HepG2 (cell line): ENCODE results near the gene INPP5K. TPM values are rescaled to one million over a fixed set of nuclear protein-coding genes. Genes with fewer than 3 reads are reported as not detected.

Experiments
- CBX2 ChIP-seq, 2 experiments: fragments of 200-600 bp in 1 of 2; sonication (generic); formaldehyde crosslinking in 1 of 2; IDR thresholded peaks; 2 replicates each; pipeline versions ENCODE4 v1.7.0 to v1.8.1; 2018 to 2022; ENCODE audit warnings: low read depth in 2 of 2, low read length in 1 of 2, mild to moderate bottlenecking in 1 of 2, missing genetic modification reagents in 1 of 2
- KDM6A ChIP-seq: IDR thresholded peaks from 2 replicates; pipeline ENCODE4 v1.6.1; 2016; ENCODE audit warnings: low read depth
- MAFK ChIP-seq, 2 experiments: IDR thresholded peaks in 1 of 2; conservative IDR thresholded peaks in 1 of 2; 2 replicates each; pipeline ENCODE4 v1.6.1; 2011; ENCODE audit warnings: improper control_type of control experiment in 2 of 2, low read length in 2 of 2
- MXI1 ChIP-seq: IDR thresholded peaks from 3 replicates; pipeline ENCODE4 v1.6.1; 2012; ENCODE audit warnings: low read depth, low read length, inconsistent platforms, borderline replicate concordance
- SALL2 ChIP-seq: sonication (generic); formaldehyde crosslinking; IDR thresholded peaks from 2 replicates; pipeline ENCODE4 v1.8.1; 2023; ENCODE audit warnings: mild to moderate bottlenecking, missing genetic modification reagents, inconsistent platforms
- SATB2 ChIP-seq: sonication (generic); formaldehyde crosslinking; IDR thresholded peaks from 2 replicates; pipeline ENCODE4 v1.5.0; 2020; ENCODE audit warnings: missing genetic modification reagents
- SIN3A ChIP-seq: IDR thresholded peaks from 2 replicates; pipeline ENCODE4 v1.6.1; 2011; ENCODE audit warnings: low read depth, mild to moderate bottlenecking, control low read depth, low read length, borderline replicate concordance
- ZBTB7B ChIP-seq: sonication (generic); formaldehyde crosslinking; IDR thresholded peaks from 2 replicates; pipeline ENCODE4 v1.4.0; 2020; ENCODE audit warnings: missing genetic modification reagents
- ZNF569 ChIP-seq: sonication (generic); formaldehyde crosslinking; IDR thresholded peaks from 2 replicates; pipeline ENCODE4 v1.5.0; 2020; ENCODE audit warnings: mild to moderate bottlenecking, missing genetic modification reagents, moderate library complexity, borderline replicate concordance
- ZNF619 ChIP-seq: sonication (generic); formaldehyde crosslinking; IDR thresholded peaks from 2 replicates; pipeline ENCODE4 v1.4.0; 2020; ENCODE audit warnings: mild to moderate bottlenecking, missing genetic modification reagents
- polyA plus RNA-seq, 8 experiments: library from polyadenylated mRNA; depleted of rRNA in 3 of 8; stranded (reverse) in 7 of 8; unstranded in 1 of 8; fragments of >200 nt; fragmentation: Illumina TruSeq in 4 of 8; extraction: Trizol in 4 of 8; gene quantifications; 2 replicates each; pipeline versions ENCODE4 v1.2.1 to v1.2.3, GENCODE V29; 2011 to 2016; ENCODE audit warnings: low read depth in 4 of 8, missing spikeins in 1 of 8, mixed read lengths in 1 of 8; ENCODE audit not compliant: insufficient read depth in 1 of 8
- total RNA-seq, 5 experiments: library from RNA; depleted of rRNA; stranded (reverse); fragments of >200 nt; fragmentation: Illumina TruSeq; extraction: Trizol; gene quantifications; 2 replicates each; pipeline ENCODE4 v1.2.3, GENCODE V29; 2016; ENCODE audit warnings: low read depth in 1 of 5
- TF ChIP-seq, protein P1 (sequence below): sonication (generic); formaldehyde crosslinking; conservative IDR thresholded peaks from 2 replicates; pipeline ENCODE4 v1.8.1; 2023; ENCODE audit warnings: missing genetic modification reagents
- TF ChIP-seq, protein P2 (sequence below): sonication (generic); formaldehyde crosslinking; IDR thresholded peaks from 2 replicates; pipeline ENCODE4 v1.4.0; 2020; ENCODE audit warnings: missing genetic modification reagents
- TF ChIP-seq, protein P3 (sequence below): IDR thresholded peaks from 2 replicates; pipeline ENCODE4 v1.6.1; 2016; ENCODE audit warnings: missing compliant biosample characterization, missing genetic modification reagents, borderline replicate concordance
- TF ChIP-seq, protein P4 (sequence below): sonication (generic); formaldehyde crosslinking; IDR thresholded peaks from 2 replicates; pipeline ENCODE4 v1.5.0; 2020; ENCODE audit warnings: mild to moderate bottlenecking, missing genetic modification reagents
- TF ChIP-seq, protein P5 (sequence below): sonication (generic); formaldehyde crosslinking; IDR thresholded peaks from 2 replicates; pipeline ENCODE4 v1.4.0; 2020; ENCODE audit warnings: mild to moderate bottlenecking, missing genetic modification reagents
- TF ChIP-seq, protein P6 (sequence below): sonication (generic); formaldehyde crosslinking; IDR thresholded peaks from 2 replicates; pipeline ENCODE4 v1.8.0; 2023; ENCODE audit warnings: mild to moderate bottlenecking, missing genetic modification reagents
- TF ChIP-seq, protein P7 (sequence below): sonication (generic); formaldehyde crosslinking; IDR thresholded peaks from 2 replicates; pipeline ENCODE4 v1.9.0; 2021; ENCODE audit warnings: missing genetic modification reagents, borderline replicate concordance

The INPP5K gene
- total and polyA plus RNA-seq, 2 of the 13 experiments (the other 11 are each of a cell fraction or from before 2014, with no cell fraction given), result 4.8 to 9.6 TPM

DNA sequence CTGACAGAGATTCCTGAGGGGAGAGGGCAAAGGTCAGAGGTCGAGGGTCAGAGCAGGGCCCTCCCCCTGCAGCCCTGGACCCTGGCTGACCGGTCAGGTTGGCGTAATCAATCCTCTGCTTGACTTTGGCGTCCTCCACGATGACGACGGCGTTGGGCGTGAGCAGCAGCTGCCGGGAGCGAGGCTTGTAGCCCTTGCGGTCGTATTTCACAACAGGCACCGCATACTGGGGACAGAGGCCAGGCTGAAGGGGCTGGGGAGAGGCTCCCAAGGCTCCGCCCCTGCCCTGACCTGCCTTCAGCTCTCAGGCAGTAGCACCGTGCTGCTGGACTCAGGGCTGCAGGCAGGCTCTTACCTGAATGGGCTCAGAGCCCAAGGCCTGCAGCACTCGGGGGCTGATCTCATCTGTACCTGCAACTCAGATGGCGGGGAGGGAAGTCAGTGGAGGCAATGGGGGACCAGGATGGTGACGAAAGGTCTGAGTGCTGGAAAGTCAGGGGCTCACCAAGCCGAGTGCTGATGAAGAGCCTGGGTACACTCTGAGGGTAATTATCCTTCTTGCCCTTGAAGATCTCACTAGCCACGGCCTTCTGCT, 48.4 kb downstream of the INPP5K start (continued):
- TF ChIP-seq, protein P1, sequence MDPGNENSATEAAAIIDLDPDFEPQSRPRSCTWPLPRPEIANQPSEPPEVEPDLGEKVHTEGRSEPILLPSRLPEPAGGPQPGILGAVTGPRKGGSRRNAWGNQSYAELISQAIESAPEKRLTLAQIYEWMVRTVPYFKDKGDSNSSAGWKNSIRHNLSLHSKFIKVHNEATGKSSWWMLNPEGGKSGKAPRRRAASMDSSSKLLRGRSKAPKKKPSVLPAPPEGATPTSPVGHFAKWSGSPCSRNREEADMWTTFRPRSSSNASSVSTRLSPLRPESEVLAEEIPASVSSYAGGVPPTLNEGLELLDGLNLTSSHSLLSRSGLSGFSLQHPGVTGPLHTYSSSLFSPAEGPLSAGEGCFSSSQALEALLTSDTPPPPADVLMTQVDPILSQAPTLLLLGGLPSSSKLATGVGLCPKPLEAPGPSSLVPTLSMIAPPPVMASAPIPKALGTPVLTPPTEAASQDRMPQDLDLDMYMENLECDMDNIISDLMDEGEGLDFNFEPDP (CRISPR knock-in tag), result no peak
- TF ChIP-seq SIN3A, result peak; percentile 27; the same call in 1 of the 2 replicates
- TF ChIP-seq, protein P2, sequence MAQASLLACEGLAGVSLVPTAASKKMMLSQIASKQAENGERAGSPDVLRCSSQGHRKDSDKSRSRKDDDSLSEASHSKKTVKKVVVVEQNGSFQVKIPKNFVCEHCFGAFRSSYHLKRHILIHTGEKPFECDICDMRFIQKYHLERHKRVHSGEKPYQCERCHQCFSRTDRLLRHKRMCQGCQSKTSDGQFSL (CRISPR knock-in tag), result no peak
- peak; percentile 61; the same call in 1 of the 2 replicates for TF ChIP-seq ZBTB7B (CRISPR knock-in tag)
- TF ChIP-seq, protein P3, sequence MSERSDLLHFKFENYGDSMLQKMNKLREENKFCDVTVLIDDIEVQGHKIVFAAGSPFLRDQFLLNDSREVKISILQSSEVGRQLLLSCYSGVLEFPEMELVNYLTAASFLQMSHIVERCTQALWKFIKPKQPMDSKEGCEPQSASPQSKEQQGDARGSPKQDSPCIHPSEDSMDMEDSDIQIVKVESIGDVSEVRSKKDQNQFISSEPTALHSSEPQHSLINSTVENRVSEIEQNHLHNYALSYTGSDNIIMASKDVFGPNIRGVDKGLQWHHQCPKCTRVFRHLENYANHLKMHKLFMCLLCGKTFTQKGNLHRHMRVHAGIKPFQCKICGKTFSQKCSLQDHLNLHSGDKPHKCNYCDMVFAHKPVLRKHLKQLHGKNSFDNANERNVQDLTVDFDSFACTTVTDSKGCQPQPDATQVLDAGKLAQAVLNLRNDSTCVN, result no peak
- TF ChIP-seq, protein P4, sequence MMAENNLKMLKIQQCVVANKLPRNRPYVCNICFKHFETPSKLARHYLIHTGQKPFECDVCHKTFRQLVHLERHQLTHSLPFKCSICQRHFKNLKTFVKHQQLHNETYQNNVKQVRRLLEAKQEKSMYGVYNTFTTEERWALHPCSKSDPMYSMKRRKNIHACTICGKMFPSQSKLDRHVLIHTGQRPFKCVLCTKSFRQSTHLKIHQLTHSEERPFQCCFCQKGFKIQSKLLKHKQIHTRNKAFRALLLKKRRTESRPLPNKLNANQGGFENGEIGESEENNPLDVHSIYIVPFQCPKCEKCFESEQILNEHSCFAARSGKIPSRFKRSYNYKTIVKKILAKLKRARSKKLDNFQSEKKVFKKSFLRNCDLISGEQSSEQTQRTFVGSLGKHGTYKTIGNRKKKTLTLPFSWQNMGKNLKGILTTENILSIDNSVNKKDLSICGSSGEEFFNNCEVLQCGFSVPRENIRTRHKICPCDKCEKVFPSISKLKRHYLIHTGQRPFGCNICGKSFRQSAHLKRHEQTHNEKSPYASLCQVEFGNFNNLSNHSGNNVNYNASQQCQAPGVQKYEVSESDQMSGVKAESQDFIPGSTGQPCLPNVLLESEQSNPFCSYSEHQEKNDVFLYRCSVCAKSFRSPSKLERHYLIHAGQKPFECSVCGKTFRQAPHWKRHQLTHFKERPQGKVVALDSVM, result peak; percentile 64; the same call in 1 of the 2 replicates
- TF ChIP-seq SALL2 (CRISPR knock-in tag), result no peak
- no peak for TF ChIP-seq ZNF619
- TF ChIP-seq, protein P5, sequence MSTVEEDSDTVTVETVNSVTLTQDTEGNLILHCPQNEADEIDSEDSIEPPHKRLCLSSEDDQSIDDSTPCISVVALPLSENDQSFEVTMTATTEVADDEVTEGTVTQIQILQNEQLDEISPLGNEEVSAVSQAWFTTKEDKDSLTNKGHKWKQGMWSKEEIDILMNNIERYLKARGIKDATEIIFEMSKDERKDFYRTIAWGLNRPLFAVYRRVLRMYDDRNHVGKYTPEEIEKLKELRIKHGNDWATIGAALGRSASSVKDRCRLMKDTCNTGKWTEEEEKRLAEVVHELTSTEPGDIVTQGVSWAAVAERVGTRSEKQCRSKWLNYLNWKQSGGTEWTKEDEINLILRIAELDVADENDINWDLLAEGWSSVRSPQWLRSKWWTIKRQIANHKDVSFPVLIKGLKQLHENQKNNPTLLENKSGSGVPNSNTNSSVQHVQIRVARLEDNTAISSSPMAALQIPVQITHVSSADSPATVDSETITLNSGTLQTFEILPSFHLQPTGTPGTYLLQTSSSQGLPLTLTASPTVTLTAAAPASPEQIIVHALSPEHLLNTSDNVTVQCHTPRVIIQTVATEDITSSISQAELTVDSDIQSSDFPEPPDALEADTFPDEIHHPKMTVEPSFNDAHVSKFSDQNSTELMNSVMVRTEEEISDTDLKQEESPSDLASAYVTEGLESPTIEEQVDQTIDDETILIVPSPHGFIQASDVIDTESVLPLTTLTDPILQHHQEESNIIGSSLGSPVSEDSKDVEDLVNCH (CRISPR knock-in tag), result no peak
- TF ChIP-seq, protein P6, sequence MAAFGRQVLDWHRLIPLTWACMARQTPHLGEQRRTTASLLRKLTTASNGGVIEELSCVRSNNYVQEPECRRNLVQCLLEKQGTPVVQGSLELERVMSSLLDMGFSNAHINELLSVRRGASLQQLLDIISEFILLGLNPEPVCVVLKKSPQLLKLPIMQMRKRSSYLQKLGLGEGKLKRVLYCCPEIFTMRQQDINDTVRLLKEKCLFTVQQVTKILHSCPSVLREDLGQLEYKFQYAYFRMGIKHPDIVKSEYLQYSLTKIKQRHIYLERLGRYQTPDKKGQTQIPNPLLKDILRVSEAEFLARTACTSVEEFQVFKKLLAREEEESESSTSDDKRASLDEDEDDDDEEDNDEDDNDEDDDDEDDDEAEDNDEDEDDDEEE (CRISPR knock-in tag), result no peak
- no peak for TF ChIP-seq ZNF569
- peak; percentile 33; the same call in 1 of the 3 replicates for TF ChIP-seq MXI1
- no peak for TF ChIP-seq KDM6A
- no peak for TF ChIP-seq SATB2 (CRISPR knock-in tag)
- TF ChIP-seq, protein P7, sequence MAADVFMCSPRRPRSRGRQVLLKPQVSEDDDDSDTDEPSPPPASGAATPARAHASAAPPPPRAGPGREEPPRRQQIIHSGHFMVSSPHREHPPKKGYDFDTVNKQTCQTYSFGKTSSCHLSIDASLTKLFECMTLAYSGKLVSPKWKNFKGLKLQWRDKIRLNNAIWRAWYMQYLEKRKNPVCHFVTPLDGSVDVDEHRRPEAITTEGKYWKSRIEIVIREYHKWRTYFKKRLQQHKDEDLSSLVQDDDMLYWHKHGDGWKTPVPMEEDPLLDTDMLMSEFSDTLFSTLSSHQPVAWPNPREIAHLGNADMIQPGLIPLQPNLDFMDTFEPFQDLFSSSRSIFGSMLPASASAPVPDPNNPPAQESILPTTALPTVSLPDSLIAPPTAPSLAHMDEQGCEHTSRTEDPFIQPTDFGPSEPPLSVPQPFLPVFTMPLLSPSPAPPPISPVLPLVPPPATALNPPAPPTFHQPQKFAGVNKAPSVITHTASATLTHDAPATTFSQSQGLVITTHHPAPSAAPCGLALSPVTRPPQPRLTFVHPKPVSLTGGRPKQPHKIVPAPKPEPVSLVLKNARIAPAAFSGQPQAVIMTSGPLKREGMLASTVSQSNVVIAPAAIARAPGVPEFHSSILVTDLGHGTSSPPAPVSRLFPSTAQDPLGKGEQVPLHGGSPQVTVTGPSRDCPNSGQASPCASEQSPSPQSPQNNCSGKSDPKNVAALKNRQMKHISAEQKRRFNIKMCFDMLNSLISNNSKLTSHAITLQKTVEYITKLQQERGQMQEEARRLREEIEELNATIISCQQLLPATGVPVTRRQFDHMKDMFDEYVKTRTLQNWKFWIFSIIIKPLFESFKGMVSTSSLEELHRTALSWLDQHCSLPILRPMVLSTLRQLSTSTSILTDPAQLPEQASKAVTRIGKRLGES (CRISPR knock-in tag), result no peak
- no peak for TF ChIP-seq MAFK (conservative IDR thresholded peaks at IDR 0.05 in 1 of 2, IDR thresholded peaks at IDR 0.05 in 1 of 2; ENCODE audit: low read length in 2 of 2)
- TF ChIP-seq CBX2 (IDR thresholded peaks at IDR 0.05; ENCODE audit: low read depth, low read length), result no peak
- no peak for TF ChIP-seq CBX2 (CRISPR knock-in tag; IDR thresholded peaks at IDR 0.05; ENCODE audit: low read depth)
